HCT116 (cell line): ENCODE results near the gene EEF1A2. TPM values are rescaled to one million over a fixed set of nuclear protein-coding genes. Genes with fewer than 3 reads are reported as not detected.

Source experiments
- ATAC-seq: fragments of 200-7000 bp; cut with Tn5 transposase; 2 replicates; pipeline ENCODE4 v1.9.1; 2020; ENCODE audit warnings: mild to moderate bottlenecking, moderate library complexity
- BruUV-seq: library from RNA; stranded (reverse); fragments of 400-500 nt; replicated peaks from 2 replicates; lab custom pipeline; 2021; lab: Mats Ljungman, UMichigan
- CTCF ChIA-PET: fragments of 300-600 bp; sonication (Branson Sonifier 250); formaldehyde crosslinking; loops from one replicate; lab custom pipeline; 2021; ENCODE audit warnings: antibody characterized with exemption; lab: Charles Lee
- POLR2A ChIA-PET: fragments of 300-600, 350-600 bp; sonication (Branson Sonifier 250); formaldehyde crosslinking; loops from one replicate; lab custom pipeline; 2021; ENCODE audit warnings: antibody characterized with exemption; lab: Charles Lee
- RAD21 ChIA-PET, 2 experiments: fragments of 300-600 bp; sonication (Branson Sonifier 250); formaldehyde crosslinking; loops; one replicate each; lab custom pipeline; 2023; ENCODE audit warnings: low total read pairs in 2 of 2; ENCODE audit not compliant: uncharacterized antibody in 2 of 2, unreplicated experiment in 2 of 2, low non-redundant PET in 1 of 2; lab: Charles Lee
- DNase-seq: peaks from one replicate; pipeline ENCODE4 v3.0.0-alpha.2; 2010; ENCODE audit warnings: low read depth, low spot score
- H2AFZ ChIP-seq: fragments of 200-600 bp; shearing (Covaris generic), sonication (generic); 2 replicates; pipeline ENCODE4 v1.6.1; 2017; ENCODE audit warnings: low read depth, mixed run types, mixed read lengths, antibody characterized with exemption, low read length; ENCODE audit not compliant: poor library complexity, severe bottlenecking
- H3K27ac ChIP-seq: 2 replicates; pipeline ENCODE4 v1.5.1; 2012; ENCODE audit warnings: low read depth, low read length
- H3K27me3 ChIP-seq: fragments of 200-600 bp; sonication (generic); 2 replicates; pipeline ENCODE4 v1.6.1; 2016; ENCODE audit warnings: mixed run types, low read length, mixed read lengths; ENCODE audit not compliant: insufficient read depth
- H3K36me3 ChIP-seq, 2 experiments: fragments of 200-500 bp in 1 of 2; fragments of 200-600 bp in 1 of 2; sonication (Bioruptor generic) in 1 of 2; sonication (generic) in 1 of 2; 2 replicates each; pipeline versions ENCODE4 v1.5.1 to v1.6.1; 2014 to 2016; ENCODE audit warnings: low read length in 2 of 2, inconsistent platforms in 1 of 2, mixed read lengths in 1 of 2, mixed run types in 1 of 2; ENCODE audit not compliant: insufficient read depth in 2 of 2, control insufficient read depth in 1 of 2
- H3K4me1 ChIP-seq, 2 experiments: fragments of 200-600 bp in 1 of 2; sonication (generic) in 1 of 2; 2 replicates each; pipeline versions ENCODE4 v1.5.1 to v1.6.1; 2012 to 2017; ENCODE audit warnings: low read length in 2 of 2, inconsistent platforms in 1 of 2, mild to moderate bottlenecking in 1 of 2, mixed read lengths in 1 of 2, mixed run types in 1 of 2, moderate library complexity in 1 of 2; ENCODE audit not compliant: insufficient read depth in 2 of 2, control insufficient read depth in 1 of 2
- H3K4me2 ChIP-seq: fragments of 200-600 bp; sonication (generic); 2 replicates; pipeline ENCODE4 v1.6.1; 2017; ENCODE audit warnings: mixed run types, low read length, mixed read lengths
- H3K4me3 ChIP-seq, 2 experiments: fragments of 200-600 bp in 1 of 2; sonication (generic) in 1 of 2; replicated peaks in 1 of 2; 2 replicates each; pipeline ENCODE4 v1.5.1; 2011 to 2016; ENCODE audit warnings: low read length in 2 of 2, control low read depth in 1 of 2, low read depth in 1 of 2, mild to moderate bottlenecking in 1 of 2, mixed read lengths in 1 of 2, mixed run types in 1 of 2
- H3K79me2 ChIP-seq: fragments of 200-600 bp; sonication (generic); 2 replicates; pipeline ENCODE4 v1.6.1; 2017; ENCODE audit warnings: mild to moderate bottlenecking, mixed run types, low read length, moderate library complexity, mixed read lengths; ENCODE audit not compliant: insufficient read depth
- H3K9ac ChIP-seq: fragments of 200-600 bp; sonication (generic); 2 replicates; pipeline ENCODE4 v1.6.1; 2016; ENCODE audit warnings: low read length, mixed read lengths
- H3K9me2 ChIP-seq: fragments of 200-600 bp; sonication (generic), shearing (Covaris generic); 2 replicates; pipeline ENCODE4 v1.6.1; 2017; ENCODE audit warnings: mixed run types, mild to moderate bottlenecking, moderate library complexity; ENCODE audit not compliant: insufficient read depth
- H3K9me3 ChIP-seq, 2 experiments: fragments of 200-500 bp in 1 of 2; fragments of 200-600 bp in 1 of 2; sonication (Bioruptor generic) in 1 of 2; sonication (generic) in 1 of 2; 2 replicates each; pipeline ENCODE4 v1.6.1; 2014 to 2017; ENCODE audit warnings: low read length in 2 of 2, mixed read lengths in 2 of 2, inconsistent platforms in 1 of 2, low read depth in 1 of 2, mild to moderate bottlenecking in 1 of 2, mixed run types in 1 of 2, moderate library complexity in 1 of 2; ENCODE audit not compliant: control insufficient read depth in 1 of 2, insufficient read depth in 1 of 2
- H4K20me1 ChIP-seq: fragments of 200-600 bp; sonication (generic), shearing (Covaris generic); 2 replicates; pipeline ENCODE4 v1.6.1; 2017; ENCODE audit warnings: mixed run types, mild to moderate bottlenecking, moderate library complexity; ENCODE audit not compliant: insufficient read depth
- CEBPB ChIP-seq: IDR thresholded peaks from 2 replicates; pipeline ENCODE4 v1.6.1; 2012; ENCODE audit warnings: low read depth
- ELF1 ChIP-seq: IDR thresholded peaks from 2 replicates; pipeline ENCODE4 v1.6.1; 2012; ENCODE audit warnings: low read depth, borderline replicate concordance
- EZH2phosphoT487 ChIP-seq: fragments of 200-600 bp; IDR thresholded peaks from 2 replicates; pipeline ENCODE4 v1.6.1; 2018; ENCODE audit warnings: antibody characterized with exemption, borderline replicate concordance
- POLR2A ChIP-seq: IDR thresholded peaks from 2 replicates; pipeline ENCODE4 v1.7.0; 2011; ENCODE audit warnings: borderline replicate concordance; ENCODE audit not compliant: insufficient read depth, insufficient read length; ENCODE audit errors: extremely low read depth
- POLR2AphosphoS5 ChIP-seq: IDR thresholded peaks from 2 replicates; pipeline ENCODE4 v1.6.1; 2011; ENCODE audit warnings: mild to moderate bottlenecking, low read depth, low read length, moderate library complexity
- RAD21 ChIP-seq: IDR thresholded peaks from 2 replicates; pipeline ENCODE4 v1.6.1; 2012; ENCODE audit warnings: low read depth, mild to moderate bottlenecking
- ZFX ChIP-seq: fragments of 450-650 bp; IDR thresholded peaks from 2 replicates; pipeline ENCODE4 v1.6.1; 2017
- ZNF274 ChIP-seq: fragments of 200-500 bp; sonication (Bioruptor generic); IDR thresholded peaks from 2 replicates; pipeline ENCODE4 v1.6.1; 2014; ENCODE audit warnings: mild to moderate bottlenecking, low read depth, low read length, inconsistent platforms
- intact Hi-C: fragments of 100-400 bp; cut with micrococcal nuclease; formaldehyde crosslinking; loops from 2 replicates; pipeline ENCODE4 v1.10.0; 2022
- total RNA-seq: library from RNA; stranded (reverse); gene quantifications from one replicate; pipeline ENCODE4 v1.2.1, GENCODE V29; 2021; ENCODE audit not compliant: unreplicated experiment

Gene EEF1A2
- total RNA-seq, 1 experiment from 2014 or later, result 454 TPM

DNA sequence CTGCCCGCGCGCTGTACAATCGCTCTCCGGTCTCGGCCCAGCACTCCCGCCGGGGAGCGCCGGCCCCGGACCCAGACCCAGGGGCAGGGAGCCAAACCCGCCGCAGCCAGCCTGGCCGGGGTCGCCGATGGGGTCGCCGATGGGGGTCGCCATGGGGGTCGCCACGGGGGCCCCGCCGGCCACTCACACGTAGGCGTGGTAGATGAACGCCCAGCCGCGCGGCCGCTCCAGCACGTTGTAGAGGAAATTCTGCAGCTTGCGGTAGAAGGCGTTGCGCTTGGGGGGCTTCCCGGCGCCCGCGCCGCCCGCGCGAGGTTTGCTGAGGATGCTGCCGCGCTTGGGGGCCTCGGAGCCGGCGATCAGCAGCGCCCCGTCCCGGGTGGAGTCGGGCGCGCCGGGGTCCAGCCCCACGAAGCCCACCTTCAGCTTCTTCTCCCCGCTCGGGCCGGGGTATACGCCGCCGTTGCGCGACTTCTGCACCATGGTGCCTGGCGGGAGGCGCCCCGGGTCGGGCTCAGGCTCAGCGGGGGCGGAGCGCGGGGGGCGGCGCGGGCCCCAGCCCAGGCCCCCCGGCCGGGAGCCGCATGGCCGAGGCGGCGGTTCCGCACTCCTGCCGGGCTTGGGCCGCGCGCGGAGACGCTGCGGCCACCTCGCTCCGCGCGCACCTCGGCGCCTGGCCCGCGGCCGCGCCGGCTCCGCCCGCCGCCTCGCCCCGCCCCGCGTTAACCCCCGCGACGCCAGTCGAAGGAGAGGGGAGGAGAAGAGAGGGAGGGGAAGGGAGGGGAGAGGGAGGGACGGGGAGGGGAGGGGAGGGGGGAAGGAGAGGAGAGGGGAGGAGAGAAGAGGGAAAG is 26.7 kb downstream of the EEF1A2 start, which contains the start of gene KCNQ2:
Gene KCNQ2 (minus strand): TSS at position 675 of the 851 bp plus-strand sequence. CDS start 192 bp downstream, at position 483.
- Histone ChIP-seq H3K4me3 (peak within 1 kb of the TSS; percentile 62 to 77), H3K27ac (peak within 1 kb of the TSS; percentile 77), H3K4me1 (peaks cover 0 to 11% of the 10 kb centered on the region in 2 experiments; a peak in 1 of 4 replicates), H4K20me1 (no peaks in the 10 kb centered on the region), H2AFZ (no peak within 1 kb of the TSS), H3K9me3 (no peaks in the 10 kb centered on the region), H3K9ac (peak within 1 kb of the TSS; percentile 84), H3K79me2 (peaks cover 48% of the 10 kb centered on the region)
- BruUV-seq, result no TSS peak
- peak; percentile 90 for ATAC-seq
- TF ChIP-seq CEBPB (no peak), ZFX (peak; percentile 71; the same call in 1 of the 2 replicates), POLR2AphosphoS5 (peak; percentile 73), POLR2A (peak; percentile 71), ZNF274 (no peak)
- TF ChIP-seq, all 23 proteins: peak for 3
- RAD21 ChIA-PET, result no interaction called here
- Histone ChIP-seq H3K9me2 (no peaks in the 10 kb centered on the region), H3K36me3 (no peaks in the 10 kb centered on the region), H3K4me2 (peak within 1 kb of the TSS; percentile 82), H3K27me3 (no peaks in the 10 kb centered on the region)
- DNase-seq, result peak; percentile 32
- intact Hi-C loops, result no loop called here
- POLR2A ChIA-PET, result no interaction called here
- CTCF ChIA-PET, result no interaction called here

DNA sequence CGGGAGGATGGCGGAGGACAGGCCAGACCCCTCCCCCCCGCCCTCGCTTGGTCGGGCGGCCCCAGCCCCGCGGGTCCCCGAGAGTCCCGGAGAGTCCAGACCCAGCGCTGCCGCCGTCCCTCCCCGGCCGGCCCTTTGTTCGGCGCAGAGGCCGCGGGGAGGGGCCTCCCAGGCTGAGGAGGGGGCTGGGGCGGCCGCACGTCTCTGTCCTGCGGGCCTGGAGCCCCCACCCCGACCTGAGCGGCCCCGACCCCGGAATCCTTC is 27.2 kb downstream of the EEF1A2 start:
- no peaks in the 10 kb centered on the region for H3K27me3 ChIP-seq
- POLR2A ChIA-PET, result no interaction called here
- CTCF ChIA-PET, result no interaction called here
- H3K9me3 ChIP-seq, result no peaks in the 10 kb centered on the region
- H3K27ac ChIP-seq, result peak overlapping the region; percentile 77; the same call in 1 of the 2 replicates
- H3K4me1 ChIP-seq, result peaks cover 0 to 11% of the 10 kb centered on the region in 2 experiments; a peak in 1 of 4 replicates
- ATAC-seq, result peak; percentile 26
- H3K36me3 ChIP-seq, result no peaks in the 10 kb centered on the region
- peak overlapping the region; percentile 62 to 77 for H3K4me3 ChIP-seq
- H4K20me1 ChIP-seq, result no peaks in the 10 kb centered on the region
- BruUV-seq, result no TSS peak
- H2AFZ ChIP-seq, result no peak overlapping the region
- H3K79me2 ChIP-seq, result peaks cover 53% of the 10 kb centered on the region
- RAD21 ChIA-PET, result interaction anchor here in 1 of 2 experiments (0.7 kb wide), 1 partner anchor 34 kb away, joined by 8 read pairs; no protein-coding TSS in a partner anchor
- DNase-seq, result no peak
- intact Hi-C loops, result no loop called here
- no peak for TF ChIP-seq ZNF274
- TF ChIP-seq EZH2phosphoT487, result no peak
- TF ChIP-seq POLR2A, result no peak
- no peak for TF ChIP-seq RAD21
- TF ChIP-seq ELF1, result no peak
- TF ChIP-seq CEBPB, result no peak
- H3K9ac ChIP-seq, result peak overlapping the region; percentile 84
- H3K9me2 ChIP-seq, result no peaks in the 10 kb centered on the region
- peak overlapping the region; percentile 82 for H3K4me2 ChIP-seq
